ELF-1 (cell line): ENCODE measurements around the gene GNAT2.

Source experiments
- DNase-seq: peaks from one replicate; pipeline ENCODE4 v3.0.0-alpha.2; 2016; ENCODE audit warnings: low read depth, low spot score

GNAT2 gene

DNA sequence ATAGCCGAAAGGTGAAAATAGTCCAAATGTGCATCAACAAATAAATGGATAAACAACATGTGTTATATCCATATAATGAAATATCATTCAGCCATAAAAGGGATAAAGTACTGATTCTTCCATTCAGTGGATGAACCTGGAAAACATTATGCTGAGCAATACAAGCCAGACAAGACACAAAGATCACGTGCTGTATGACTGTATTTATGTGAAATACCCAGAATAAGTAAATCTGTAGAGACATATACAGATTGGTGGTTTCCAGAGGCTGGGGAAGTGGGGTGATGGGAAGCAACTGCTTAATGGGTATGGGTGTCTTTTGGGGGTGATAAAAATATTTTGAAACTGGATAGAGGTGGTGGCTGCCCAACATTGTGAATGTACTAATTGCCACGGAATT lies 23.2 kb upstream of the GNAT2 start:
- no peak for DNase-seq

DNA sequence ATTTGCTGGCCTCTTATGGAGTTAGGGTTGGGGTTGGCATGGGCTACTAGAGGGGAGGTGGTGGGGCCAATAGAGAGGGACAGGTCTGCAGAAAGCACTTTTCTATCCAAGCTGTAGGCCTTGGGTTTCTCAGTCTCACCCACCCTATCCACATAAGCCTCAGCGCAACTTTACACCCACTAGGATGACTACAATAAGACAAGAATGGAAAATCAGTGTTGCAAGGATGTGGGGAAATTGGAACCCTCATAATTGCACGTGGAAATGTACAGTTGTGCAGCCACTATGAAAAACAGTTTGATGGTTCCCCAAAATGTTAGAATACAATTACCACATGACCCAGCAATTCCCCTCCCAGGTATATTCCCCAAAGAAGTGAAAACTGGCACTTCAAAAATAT lies 22.4 kb upstream of the GNAT2 start:
- DNase-seq = no peak

DNA sequence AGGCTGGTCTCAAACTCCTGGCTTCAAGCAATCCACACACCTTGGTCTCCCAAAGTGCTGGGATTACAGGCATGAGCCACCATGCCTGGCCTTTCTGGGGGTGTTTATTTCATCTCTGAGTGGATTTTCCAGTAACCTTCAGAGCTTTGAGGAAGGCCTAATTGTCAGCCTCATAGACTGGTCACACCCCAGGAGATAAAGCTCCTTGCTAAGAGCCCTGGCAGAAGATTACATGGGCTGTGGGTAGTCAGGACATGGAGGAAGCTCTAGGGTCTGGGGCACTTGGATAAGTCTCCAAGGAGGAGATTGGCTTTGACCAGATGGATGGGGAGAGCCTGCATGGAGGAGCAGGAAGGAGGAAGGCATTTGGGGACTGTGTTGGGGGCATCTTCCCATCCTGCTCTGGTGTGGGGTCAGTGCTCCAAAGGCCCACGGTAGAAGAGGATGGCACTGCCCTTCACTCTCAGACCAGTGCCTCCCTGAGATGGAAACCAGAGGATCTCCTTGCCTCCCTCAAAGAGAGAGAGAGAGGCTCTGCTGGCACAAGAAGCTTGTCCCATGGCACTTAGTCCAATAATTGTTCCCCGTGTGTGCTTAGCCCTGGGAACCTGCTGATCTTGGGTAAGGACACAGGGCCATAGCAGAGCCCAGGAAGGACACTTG lies 21.8 kb upstream of the GNAT2 start:
- DNase-seq = no peak

DNA sequence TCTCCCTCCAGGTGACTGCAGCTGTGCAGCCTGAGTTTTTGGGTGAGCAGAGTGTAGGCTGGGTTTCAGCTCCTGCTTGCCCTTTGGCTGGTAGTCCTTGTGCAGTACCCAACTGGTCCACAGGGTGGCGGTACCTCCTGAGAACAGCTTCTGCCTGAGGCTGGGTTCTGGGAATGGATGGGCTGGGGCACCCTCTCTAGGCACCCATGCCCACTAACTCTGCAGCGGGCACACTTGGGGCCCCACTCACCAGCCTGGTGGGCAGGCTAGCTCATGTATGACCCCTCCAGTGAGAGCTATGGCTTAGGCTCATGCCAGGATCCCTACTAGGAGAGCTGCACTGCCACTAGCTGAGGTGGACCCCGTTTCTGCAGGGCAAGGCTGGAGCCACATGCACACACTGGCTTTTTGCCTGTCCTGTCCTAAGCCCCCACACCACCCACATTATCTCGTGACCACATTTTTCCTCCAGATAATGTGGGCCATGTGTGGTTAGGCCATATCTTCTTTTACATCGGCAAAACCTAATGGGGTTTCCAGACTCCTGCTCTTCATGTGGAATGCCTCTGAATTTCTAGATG lies 21.0 kb upstream of the GNAT2 start:
- peak; percentile 85 for DNase-seq

DNA sequence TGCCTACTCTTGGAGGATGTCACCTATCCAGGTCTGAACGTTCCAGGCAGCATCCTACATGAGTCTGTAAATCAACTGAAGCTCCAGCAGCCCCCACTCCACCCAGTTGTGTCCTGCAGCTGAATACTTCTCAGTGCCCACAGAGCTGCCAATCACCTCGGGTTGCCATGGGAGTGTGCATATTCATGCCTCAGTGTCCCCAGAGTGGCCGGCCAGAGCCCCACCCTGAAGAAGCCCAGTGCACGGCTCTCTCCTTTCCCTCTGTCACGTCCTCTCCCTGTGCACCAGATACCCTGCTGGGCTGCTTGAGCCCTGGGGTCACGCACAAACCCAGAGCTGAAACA lies 20.4 kb upstream of the GNAT2 start:
- DNase-seq = peak; percentile 42

DNA sequence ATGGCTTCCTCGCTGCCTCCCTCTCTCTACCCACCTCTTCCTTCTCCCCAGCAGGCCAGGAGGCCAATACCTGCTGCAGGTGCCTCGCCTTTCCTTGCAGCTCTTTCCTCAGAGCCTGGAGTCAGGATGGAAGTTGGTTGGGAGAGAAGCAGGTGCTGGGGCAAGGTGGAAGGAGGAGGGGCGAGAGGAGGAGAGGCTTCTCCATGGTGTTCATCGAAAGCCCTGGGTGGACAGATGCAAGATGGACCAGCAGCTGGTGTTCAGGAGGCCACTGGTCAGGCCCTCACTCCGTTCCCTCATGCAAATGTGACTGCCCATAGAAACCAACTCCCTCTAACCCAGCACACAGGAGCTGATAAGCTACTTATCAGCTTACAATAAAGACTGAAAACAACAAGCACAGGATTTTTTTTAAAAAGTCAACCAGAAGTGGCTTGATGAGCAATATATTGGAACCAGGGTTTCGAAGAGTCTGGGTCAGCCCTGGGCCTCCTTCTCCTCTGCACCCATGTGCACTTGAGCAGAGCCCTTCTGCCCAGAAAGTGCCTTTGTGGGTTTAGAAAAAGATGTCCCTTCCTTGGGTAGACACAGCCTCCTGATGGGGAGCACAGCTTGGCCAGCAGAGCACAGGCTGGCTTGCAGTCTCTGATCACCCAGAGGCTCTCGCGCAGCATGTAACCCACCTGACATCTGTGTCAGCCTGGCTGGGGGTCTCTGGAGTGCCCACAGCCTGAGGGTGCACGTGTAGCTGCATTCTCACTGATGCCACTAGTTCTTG lies 19.8 kb upstream of the GNAT2 start:
- DNase-seq = no peak

DNA sequence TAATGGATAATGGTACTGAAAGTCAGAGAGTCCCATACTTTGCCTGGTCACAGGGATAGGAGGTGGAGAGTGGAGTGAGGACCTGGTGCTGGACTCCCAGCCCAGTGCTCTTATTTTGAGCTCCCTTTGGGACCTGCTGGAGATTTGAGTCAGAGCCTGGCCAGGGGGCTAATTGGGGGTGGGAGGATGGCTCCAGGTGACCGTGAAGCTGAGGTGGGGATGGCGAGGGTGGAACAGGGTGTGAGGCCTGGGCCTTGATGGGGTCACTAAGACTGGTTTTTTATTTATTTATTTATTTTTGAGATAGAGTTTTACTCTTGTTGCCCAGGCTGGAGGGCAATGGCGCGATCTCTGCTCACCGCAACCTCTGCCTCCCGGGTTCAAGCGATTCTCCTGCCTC lies 18.0 kb upstream of the GNAT2 start:
- DNase-seq = no peak

DNA sequence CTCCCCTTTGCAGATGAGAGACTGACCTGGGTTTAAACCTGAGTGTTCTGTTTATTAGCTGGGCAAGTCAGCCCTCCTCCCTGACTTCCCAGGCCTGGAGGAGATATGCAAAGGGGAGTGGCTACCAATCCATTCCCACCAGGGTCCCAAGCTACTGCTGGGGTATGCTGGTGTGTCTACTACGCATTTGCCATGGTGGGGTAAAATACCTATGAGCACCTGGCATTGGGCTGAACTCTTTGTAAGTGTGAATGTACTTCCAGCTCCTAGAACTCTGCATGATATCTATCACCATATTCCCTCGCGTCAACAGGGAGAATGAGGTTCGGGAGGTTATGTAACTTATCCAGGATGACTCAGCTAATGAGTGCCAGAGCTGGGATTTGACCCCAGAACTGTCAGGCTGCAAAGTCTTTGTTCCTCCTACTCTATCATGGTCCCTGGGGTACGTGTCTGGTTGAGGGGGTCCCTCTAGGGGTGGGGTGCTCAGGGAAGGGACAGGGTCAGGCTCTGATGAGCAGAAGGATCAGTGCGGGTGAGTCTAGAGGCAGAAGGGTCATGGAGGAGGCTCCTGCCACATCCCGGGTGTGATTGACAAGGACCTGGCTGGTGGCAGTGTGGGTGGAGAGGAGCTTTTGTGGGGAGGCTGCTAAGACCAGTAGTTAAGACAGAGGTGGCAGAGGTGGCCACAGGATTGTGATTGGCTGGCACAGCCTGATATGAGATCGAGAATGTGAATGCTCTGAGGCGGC lies 17.0 kb upstream of the GNAT2 start:
- DNase-seq = peak; percentile 75

DNA sequence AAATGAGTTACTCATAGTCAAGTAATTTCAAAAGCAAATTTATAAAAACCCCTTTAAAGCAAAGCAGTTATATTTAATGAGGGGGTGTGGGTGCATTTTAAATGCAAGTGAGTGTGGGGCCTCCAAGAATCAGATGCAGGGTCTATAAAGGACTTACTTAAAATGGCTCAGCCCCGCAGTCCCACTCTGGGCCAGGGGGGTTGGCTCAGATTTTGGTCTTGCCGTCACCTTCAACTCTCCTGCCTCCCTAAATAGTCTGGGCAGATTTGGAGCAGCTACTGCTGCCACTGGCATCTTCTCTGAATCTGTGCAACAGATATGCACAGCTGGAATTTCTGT lies 16.4 kb upstream of the GNAT2 start:
- DNase-seq = no peak

DNA sequence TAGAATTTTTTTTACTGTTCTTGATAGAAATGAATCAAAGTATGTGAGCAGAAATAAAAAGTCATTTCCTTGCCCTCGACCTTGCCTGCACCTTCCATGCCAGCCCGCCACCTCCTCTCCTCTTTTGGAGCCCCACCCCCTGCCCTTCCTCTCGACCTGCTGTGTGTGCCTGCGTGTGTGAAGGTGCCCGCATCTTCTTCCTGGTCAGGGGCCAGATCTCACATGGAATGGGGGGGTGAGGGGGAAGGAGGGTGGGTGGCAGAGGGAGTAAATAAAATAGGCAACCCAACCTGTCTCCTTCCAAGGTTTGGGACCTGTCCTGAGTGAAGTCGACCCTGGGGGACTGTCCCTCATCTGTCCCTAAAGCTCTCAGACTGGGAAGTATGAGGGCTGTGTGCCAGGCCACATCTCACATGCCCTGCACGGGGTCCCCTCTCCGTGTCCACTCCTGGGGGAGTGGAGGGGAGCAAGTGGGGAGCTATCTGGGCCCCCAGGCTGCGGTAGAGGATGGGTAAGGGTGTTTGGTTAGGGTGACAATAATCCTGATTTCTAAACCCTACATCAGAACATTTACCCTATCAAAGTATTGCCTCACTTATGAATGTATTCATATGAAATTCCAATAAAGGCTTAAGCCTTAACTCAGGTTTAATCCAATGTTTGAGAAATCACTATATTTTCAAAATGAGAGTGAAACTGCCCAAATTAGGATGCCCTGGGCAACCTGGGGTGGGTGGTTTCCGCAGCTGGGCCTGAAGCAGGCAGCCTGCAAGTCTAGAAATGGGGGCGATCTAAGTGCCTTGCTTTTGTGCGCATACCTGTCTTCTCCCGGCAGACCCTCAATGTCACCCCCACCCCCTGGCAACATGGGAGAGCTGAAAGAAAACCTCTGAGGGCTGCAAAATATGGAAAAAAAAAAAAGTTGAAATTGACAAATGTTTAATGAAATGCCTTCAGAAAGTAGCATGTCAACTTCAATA lies 15.6 kb upstream of the GNAT2 start:
- no peak for DNase-seq

DNA sequence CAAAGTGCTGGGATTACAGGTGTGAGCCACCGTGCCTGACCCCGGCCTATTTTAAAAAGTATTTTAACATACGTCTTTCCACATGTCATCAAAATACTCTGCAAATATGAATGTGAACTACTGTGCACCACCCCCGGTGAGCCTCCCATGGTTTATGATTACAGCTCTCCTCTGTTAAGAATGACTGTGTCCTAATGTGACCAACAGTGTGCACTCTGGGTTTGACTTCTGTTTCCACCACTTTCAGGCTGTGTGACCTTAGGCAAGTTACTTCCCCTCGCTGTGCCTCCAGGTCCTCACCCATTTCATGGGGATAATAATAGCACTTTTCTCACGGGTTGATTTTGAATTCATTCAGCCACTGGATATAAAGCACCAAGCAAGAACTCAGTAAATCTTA lies 14.9 kb upstream of the GNAT2 start:
- DNase-seq = no peak

DNA sequence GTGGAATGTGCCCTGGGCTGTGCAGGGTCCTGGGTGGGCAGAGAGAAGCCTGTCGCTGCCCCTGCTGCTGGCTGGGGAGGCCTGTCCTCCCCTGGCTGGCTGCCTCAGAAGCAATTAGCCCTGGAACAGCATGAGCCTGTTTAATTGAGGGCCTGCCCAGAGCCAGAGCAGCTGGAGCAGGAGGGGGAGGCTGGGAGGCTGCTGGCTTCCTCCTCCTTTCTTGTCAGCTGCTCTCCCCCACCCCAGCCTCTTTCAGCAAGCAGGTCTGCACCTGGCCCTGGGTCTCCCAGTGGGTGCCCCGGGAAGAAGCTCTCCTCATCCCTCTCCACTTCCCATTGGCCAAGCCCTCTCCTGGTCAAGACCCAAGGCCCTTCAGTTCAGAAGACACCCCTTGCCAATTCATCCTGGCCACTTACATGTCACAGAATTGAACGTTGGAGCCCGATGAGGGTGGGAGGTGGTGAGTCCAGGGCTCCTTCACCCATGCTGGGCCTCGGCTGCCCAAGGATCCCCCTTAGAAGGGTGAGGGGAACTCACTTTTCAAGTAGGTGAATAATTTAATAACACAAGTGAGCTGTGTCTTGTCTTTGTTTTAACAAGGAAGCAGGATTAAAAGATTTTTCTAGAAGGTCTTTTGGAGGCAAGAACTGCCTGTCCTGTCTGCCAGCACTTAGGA lies 13.4 kb upstream of the GNAT2 start:
- peak; percentile 63 for DNase-seq

DNA sequence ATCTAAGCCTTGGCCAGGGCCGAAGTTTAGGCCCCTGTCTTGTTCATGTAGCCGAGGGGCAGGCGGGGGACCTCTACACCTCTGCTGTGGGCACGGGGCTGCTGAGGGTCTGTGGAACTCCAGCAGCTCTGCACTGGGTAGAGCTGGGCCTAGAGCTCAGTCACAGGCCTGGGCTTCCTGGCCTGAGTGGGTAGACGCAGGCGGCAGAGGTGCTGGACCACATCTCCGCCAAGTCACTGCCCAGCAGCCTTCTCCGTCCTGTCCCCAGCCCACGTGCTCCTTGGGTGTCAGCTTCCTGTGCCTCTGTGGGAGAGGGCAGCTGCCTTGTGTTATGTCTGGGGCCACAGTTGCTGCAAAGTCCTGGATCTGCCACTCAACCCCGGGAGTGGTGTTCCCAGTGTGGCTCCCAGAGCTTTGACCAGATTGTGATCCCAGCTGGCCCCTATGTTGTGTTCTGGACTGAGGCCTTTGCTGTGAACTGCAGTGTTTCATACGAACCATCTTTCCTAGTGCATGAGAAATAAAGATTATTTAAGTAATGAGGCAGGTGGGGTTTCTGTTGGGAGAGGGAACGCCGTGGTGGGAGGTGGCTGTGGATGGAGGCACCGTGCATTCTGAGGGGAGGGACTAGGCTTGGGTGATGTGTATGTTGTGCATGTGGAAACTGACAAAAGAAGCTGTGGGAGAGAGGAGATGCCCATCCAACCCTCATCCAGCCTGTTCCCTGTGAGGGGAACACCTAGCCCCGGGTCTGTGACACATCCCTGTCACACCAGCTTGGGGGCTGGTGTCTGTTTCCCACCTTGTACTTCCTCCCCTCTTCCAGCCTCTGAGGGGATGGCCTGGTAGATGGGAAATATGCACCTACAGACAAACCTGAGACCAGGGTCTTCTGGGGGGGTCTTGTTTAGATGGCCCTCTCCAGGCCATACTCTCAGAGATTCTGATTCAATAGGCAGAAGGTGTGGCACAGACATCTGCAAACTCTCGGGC lies 12.4 kb upstream of the GNAT2 start:
- no peak for DNase-seq

DNA sequence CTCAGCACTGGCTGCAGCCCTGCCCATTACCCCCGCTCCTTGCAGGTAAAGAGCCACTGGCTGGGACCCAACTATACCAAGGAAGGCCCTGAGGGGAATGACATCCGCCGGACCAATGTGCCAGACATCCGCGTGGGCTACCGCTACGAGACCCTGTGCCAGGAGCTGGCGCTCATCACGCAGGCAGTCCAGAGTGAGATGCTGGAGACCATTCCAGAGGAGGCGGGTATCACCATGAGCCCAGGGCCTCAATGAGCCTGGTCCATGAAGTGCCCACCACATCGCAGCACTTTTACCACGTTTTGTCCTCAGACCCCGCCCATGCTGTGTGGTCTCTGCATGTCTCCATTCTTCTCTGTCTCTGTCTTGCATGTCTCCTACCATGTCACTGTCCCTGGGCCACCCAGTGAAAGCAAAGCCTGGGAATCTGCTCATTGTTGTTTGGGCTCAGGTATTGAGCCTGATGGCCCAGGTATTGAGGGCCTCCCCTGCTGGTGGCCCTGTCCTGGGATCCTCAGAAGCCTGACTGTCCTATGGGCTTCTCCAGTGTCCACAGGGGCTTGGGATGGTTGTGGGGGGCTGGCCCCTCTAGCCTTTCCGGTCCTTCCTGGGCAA lies 11.6 kb upstream of the GNAT2 start:
- no peak for DNase-seq

DNA sequence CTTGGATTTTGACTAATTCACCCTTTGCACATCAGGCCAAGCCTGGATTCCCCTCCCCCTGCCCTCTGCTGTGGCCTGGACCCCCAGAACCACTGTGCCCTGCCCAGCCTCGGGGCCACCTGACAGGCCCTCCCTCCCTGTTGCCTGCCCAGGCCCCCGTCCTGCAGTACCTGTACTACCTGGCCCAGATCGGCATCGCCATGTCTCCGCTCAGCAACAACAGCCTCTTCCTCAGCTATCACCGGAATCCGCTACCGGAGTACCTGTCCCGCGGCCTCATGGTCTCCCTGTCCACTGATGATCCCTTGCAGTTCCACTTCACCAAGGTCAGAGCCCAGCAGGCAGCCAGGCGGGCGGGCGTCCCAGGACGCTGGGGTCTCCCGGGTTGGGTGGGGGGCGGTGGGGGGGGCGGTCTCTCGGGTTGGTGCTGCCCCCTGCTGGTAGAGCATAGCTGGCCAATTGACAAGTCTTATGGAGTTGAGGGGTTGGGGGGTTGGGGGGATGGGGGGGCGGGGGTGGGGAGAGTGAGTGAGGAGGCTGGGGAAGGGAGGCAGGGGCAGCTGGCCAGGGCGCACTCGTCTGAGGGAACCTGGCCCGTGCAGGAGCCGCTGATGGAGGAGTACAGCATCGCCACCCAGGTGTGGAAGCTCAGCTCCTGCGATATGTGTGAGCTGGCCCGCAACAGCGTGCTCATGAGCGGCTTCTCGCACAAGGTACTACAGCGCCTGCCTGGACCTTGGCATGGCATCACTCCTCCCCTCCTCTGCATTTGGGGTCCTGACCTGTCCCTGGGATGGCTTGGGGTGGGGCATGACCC lies 10.9 kb upstream of the GNAT2 start:
- no peak for DNase-seq

DNA sequence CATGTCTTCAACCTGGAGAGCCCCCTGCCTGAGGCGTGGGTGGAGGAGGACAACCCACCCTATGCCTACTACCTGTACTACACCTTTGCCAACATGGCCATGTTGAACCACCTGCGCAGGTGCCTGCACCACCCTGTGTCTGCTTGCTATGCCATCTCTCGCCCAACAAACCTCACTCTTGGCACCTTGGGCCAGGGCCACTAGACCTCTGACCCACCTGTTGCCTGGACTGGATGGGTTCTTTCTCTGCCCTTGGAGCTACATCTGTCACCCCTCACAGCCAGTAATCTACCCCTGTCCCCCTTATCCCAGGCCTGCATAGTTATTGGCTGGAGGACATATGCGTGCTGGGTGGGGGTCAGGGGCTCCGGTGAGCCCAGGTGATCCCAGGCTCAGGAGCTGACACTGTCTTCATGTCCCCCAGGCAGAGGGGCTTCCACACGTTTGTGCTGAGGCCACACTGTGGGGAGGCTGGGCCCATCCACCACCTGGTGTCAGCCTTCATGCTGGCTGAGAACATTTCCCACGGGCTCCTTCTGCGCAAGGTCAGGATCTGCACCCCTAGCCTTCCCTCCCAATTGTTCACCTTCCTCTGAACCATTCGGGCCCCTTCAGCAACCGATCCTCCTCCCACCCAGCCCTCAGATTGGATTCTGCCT lies 10.1 kb upstream of the GNAT2 start:
- no peak for DNase-seq

DNA sequence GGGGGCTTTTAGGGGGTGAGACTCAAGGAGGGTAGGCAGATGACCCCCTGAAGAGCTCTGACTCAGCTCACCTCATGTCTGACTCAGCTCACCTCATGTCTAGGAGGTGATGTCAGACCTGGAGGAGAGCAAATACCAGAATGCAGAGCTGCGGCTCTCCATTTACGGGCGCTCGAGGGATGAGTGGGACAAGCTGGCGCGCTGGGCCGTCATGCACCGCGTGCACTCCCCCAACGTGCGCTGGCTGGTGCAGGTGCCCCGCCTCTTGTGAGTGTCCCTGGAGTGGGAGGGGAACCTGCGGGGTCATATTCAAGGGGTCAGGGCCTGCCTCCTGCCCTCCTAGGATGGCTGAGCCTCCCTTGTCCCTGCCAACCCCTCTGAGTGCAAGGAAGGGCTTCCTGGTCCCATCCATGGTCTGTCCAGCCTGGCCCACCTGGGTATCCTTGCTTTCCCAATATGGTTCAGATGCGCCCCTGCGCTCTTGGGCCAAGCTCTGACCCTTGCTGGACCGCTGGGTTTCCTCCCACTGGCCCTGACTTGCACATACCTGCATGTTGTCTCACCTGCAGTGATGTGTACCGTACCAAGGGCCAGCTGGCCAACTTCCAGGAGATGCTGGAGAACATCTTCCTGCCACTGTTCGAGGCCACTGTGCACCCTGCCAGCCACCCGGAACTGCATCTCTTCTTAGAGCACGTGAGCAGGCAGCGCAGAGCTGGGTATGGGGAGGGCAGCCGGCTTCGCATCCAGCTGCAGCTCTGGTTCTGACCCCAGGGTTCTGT lies 9.3 kb upstream of the GNAT2 start:
- DNase-seq = no peak
